Daoy (cell line): ENCODE results near the gene PROKR2. TPM values are rescaled to one million over a fixed set of nuclear protein-coding genes. Genes with fewer than 3 reads are reported as not detected.

Source experiments
- DNase-seq: peaks from one replicate; pipeline ENCODE4 v3.0.0-alpha.2; 2015; ENCODE audit warnings: low read depth
- total RNA-seq: library from RNA; depleted of rRNA; stranded (reverse); fragments of >200 nt; shearing (Covaris generic); gene quantifications from 2 replicates; pipeline ENCODE4 v1.2.3, GENCODE V29; 2014; rRNA removed

PROKR2 gene
- total RNA-seq, 1 experiment from 2014 or later = not detected

DNA sequence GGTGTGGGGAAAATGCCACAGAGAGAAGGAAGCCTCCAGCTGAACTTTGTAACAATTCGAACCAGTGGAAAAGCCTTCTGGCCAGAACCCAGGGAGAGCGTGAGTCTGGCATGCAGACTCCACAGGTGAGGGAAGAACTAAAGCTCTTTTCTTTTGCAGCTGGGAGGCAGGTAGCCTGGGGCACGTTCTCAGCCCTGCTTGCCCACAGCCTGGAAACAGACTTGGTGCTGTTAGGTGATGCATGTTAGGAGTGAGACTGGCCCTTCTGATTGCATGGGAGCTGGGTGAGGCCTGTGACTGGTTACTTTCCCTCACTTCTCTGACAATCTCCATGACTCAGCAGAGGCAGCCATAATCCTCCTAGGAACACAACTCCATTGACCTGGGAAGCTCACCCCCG, 34.2 kb downstream of the PROKR2 start:
- DNase-seq = no peak

DNA sequence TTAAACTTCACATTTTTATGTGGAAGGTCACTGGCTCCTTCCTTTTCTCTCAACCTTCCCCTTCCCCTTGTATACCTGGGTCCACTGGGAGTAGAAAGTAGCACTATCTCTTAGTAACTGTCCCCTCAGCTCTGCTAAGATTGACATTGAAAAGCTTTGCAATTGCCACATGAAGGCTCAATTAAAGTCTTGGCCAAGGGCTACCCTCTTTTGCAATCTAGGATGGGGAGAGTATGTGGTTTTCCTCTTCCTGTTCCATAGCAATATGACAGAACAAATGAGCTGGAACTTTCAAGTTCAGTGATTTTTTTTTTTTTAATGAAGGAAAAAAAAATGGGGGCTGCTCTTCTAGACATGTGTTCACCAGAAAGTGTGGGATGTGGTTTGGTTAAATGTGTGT, 37.1 kb downstream of the PROKR2 start:
- no peak for DNase-seq

DNA sequence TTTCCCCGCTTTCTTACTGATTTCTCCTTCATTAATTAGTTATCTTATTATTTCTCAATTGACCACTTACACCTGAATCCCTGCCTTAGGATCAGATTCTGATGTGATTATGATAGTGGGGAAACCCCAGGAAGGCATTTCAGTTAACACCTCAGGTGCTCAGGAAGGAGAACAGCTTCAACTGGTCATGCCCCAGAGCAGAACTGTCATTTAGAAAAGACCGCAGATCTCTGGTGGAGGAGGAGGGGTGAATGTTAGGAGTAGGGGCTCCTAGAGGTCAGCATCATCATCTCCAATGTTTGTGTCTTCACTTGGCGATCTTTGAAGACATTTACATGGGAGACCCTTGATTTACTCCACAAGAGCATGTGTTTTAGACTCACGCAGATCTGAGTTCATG, 44.5 kb downstream of the PROKR2 start:
- DNase-seq = no peak

DNA sequence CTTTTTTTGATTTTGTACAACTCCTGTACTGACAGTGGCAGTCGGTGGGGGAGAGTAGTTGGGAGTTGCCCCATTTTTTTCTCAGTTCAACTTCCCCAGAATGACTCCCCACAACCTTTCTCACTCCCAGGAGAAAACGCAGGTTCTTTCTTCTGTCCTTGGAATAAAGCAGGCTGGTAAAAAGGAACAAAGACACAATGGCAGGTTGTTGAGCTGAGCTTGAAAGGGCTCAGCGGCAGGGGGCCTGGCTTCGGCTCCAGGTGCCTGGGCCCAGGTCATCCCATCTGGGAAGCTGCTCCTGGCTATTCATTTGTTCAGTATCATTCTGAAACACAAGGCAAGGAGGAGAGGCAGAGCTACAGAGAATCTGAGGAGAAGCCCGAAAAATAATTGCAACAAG, 46.2 kb downstream of the PROKR2 start:
- no peak for DNase-seq

DNA sequence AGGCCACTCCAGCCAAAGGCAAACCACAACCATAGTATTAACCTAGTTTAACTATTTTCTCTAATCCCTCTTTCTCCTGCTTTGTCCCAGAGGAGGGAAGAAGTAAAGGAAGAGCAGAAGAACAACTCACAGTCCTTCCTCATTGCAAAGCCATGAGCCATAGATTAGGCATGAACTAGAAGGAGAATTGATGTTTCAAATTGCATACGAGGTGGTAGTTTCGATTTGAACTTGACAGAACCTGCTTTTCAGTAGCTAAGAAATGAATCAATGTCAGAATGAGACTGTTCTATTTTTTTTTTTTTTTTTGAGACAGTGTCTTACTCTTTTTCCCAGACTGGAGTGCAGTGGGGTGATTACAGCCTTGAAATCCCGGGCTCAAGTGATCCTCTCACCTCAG, 48.3 kb downstream of the PROKR2 start:
- DNase-seq = no peak

DNA sequence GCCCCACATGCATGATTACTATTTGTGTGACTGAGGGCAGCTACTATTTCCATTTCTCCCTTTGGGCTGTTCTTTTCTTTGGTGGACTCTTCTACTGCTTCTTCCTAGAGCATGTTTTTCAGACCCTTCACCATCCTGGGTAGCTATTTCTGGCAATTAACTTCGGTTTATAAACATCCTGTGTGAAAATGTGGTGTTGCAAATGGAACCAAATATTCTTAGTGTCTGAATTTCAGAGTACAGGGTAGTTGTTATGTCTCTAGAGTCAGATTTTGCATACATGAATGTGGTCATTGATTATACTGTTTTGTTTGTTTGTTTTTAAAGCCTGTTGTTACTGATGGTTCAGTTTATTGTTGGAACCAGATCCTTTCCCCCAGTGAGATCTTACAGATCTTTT, 49.7 kb downstream of the PROKR2 start:
- DNase-seq = no peak

Other genes with a start within 250 kb of the PROKR2 start
- 87.2 and 87.4 TPM in 2 replicates for gene TMEM230, start 203.9 kb downstream of the PROKR2 start, total RNA-seq
- gene PCNA, start 197.0 kb downstream of the PROKR2 start, total RNA-seq = 405 and 436 TPM in 2 replicates
- gene CDS2, start 189.9 kb downstream of the PROKR2 start, total RNA-seq = 15.0 and 22.3 TPM in 2 replicates